GM21723 (cell line): Measurements from ENCODE around the gene SOX10.

ENCODE experiments used
- ATAC-seq: cut with Tn5 transposase; IDR thresholded peaks from one replicate; pipeline ENCODE4 v1.9.1; 2021; ENCODE audit warnings: mild to moderate bottlenecking, moderate library complexity; ENCODE audit not compliant: unreplicated experiment

The SOX10 gene

DNA sequence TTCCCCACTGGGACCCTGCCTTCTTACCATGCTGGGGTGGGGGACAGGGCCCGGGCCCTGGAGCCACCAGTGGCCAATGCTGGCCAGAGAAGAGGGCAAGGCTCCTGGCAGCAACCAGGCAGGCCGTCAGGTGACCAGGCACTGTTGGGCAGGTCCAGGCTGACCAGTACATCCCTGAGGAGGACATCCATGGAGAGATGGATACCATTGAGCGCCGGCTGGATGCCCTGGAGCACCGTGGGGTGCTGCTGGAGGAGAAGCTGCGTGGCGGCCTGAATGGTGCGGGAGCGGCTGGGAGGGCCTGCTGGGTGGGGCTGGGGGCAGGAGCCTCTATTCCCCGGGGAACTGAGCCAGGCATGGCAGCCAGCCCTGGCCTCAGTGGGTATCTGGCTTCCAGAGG, 52.0 kb downstream of the SOX10 start:
- ATAC-seq, result no peak

DNA sequence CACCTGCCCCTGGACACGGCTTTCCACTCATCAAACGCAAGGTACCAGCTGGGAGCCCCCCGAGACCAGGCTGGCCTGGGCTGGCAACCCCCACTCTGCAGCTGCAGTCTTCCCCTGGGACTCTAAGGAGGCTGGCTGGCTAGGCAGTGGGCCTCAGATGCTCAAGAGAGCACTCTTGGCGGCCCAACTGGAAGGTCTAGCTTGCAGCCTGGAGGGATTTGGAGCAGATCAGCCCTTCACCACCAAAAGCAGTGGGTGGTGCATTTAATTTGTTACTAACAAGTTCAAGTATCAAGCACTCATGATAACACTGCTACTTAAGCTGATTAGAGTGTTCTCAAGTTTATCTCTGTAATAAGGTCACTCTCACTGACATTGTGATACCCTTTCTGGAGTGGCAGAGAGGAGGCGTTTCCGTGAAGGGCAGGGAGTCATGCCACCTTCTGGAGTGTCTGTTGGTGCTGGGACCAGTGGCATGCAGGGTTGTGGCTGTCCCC, 52.4 kb downstream of the SOX10 start:
- no peak for ATAC-seq

DNA sequence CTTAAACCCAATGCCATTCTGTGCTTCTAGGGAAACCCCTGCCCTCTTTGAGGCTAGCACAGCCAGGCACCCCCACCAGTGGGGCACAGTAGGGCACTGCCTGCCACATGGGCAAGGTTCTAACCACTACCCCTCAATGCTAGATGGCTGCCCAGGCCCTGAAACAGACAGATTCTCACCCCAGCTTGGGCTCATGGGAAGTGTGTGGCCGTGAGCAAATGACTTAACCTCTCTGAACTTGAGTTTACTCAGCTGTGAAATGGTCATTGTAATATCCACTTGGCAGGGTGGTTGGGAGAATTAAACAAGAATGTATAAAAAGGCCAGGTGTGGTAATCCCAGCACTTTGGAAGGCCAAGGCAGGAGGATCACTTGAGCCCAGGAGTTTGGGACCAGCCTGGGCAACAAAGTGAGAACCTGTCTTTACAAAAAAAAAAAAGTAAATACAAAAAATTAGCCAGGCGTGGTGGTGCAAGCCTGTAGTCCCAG, 53.4 kb downstream of the SOX10 start:
- no peak for ATAC-seq

DNA sequence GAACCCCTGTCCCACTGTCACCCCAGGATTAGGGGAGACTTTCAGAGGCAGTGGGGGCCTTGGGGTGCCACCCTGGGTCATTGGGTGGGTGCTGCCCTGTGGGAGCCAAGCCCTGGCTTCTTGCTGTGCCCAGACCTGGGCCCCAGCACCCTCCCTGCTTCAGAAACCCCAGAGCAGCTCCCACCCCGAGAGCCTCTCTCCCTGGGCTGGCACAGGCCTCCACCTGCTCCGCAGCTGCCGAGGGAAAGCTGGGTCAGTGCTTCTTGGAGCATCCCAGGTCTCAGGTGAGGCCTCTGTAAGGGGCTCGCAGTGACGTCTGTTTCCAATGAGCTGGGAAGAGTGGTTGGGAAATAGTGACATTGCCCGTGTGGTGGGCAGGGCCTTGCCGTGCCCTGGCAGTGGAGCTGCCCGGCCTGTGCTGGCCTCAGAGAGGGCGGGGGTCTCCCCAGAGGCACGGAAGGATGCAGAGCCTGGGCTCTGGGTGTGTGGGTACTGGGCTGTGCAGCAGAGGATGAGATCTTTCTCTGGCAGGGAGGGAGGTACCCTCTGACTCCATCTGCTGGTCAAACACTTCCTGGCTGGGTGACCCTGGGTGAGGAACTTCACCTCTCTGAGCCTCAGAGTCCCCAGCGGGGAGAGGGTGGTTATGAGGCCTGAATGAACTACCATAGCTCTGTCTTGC, 53.9 kb downstream of the SOX10 start:
- ATAC-seq, result no peak

DNA sequence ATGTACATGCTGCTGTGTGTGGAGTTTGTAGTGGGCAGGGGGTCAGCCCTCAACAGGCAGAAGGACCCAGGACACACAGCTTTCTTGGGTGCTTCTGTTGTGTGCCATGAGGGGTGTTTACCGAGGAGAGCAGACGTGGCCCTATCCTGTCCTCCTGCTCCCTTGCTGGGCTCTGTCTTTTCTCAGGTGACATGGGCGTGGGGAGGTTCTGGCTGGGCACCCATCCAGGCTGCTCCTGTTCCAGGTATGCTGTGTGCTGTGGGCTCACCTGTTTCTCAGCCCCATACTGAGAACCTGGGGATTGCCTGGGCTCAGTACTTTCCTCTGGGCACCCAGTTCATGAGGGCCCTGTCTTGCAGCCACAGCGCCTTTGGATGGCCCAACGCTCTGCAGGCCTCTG, 55.0 kb downstream of the SOX10 start:
- ATAC-seq, result no peak

DNA sequence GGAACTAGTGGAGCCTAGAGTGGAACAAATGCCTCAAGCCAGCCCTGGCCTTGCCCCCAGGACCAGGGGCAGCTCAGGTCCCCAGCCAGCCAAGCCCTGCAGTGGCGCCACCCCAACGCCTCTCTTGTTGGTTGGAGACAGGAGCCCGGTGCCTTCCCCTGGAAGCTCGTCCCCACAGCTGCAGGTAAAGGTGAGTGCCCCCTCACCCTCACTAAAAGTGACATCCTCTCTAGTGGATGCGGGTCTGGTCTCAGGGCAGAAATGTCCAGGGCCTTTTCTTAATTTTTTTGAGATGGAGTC, 56.8 kb downstream of the SOX10 start:
- no peak for ATAC-seq

DNA sequence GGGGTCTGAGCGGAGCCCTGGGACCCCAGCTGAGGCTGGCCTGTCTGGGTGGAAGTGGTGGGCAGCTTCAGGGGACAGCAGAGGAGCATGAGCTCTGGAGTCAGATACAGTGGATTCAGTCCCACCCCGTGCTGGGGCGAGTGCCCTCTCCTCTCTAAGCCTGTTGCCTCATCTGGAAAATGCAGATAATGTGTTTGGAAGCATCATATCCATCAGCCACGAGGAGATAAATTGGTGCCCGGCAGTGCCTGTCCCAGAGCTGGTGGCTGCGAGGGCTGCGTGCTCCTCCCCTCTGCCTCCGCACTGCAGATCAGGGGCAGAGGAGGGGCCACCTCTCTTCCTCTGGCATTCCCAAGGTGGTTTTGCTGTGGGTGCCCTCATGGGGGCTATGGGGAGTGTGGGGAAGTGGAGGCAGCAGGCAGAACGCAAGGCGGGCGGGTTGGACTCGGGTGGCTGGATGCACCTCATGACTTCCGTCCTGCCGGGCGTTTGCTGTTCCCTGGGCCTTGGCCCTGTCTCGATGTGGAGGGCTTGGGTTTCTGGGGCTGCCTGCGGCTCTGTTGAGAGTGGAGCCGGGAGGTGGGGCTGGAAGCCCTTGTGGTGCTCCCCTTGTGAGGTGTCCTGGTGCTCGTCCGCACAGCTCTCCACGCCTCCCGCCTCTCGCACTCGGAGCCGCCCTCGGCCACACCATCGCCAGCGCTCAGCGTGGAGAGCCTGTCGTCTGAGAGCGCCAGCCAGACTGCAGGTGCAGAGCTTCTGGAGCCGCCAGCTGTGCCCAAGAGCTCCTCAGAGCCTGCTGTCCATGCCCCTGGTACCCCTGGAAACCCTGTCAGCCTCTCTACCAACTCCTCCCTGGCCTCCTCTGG, 57.4 kb downstream of the SOX10 start:
- ATAC-seq, result no peak

DNA sequence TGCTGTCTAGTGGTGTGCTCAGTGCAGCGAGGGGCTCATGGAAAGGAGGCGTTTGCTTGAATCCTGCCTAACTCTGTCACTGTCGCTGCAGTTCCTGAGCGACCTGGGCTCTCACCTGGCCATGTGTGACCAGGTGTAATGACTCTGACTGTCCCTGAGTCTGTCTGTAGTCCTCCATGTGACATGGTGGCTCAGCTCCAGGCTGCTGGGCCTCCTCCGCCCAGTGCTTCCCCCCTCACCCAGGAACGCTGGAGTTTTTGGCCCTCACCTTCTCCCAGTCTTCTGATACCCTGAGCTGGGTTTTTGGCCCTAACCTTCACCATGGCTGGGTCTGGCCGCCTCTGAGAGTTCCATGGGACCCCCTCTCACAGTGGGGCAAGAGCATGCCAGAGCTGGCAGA, 58.0 kb downstream of the SOX10 start:
- ATAC-seq, result no peak

DNA sequence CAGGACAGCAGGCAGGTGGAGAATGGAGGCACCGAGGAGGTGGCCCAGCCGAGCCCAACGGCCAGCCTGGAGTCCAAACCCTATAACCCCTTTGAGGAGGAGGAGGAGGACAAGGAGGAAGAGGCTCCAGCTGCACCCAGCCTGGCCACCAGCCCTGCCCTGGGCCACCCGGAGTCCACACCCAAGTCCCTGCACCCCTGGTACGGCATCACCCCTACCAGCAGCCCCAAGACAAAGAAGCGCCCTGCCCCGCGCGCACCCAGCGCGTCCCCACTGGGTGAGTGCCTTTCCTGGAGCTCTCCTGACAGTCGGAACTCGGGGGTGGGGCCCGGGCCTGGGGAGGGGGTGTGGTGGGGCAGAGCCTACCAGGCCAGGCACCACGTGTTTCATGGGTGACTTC, 58.6 kb downstream of the SOX10 start:
- no peak for ATAC-seq

DNA sequence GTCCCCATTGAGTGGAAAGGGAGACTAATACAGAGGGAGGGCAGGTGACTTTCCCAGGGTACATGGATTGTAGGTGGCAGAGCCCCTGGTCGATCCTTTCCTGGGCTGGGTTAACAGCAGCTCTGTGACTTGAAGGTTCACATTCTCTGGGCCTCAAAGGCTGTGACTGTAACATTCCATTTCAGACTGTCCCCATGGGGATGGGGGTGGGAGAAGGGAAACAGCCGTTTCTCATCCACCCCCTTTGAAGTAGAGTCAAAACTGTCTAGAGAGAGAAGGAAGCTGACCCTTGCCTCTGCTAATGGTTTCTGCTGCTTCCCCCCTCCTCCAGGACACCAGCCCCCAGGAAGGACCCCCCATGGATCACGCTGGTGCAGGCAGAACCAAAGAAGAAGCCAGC, 59.0 kb downstream of the SOX10 start:
- no peak for ATAC-seq

DNA sequence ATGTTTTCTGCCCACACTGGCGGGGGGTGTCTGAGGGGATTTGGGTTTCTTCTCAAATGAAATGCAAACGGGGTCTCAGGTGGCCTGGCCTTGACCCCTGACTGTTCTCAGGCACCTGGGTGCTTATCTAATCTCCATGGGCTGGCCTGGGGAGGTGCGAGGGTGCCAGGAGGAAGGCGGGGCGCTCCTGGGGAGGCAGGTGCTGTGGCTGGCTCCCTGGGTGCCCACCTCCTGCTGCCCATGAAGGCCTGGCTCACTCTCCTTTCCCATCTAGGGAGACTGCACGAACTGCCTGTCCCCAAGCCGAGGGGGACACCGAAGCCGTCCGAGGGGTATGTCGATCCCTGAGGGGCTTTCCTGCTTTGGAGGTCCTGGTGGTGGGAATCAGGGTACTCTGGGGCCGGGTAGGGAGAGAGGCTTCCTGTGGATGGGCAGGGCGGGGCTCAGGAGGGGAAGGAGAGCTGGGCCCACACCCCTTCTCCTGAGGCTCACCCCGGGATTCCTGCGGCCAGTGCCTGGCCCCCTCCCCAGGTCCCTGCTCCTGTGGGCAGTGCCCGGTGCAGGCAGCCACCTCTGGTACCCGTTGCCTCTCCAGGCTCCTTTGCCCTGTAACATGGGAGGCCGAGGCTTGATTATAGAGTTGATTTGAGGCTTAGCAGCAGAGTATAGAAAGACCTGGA, 59.8 kb downstream of the SOX10 start:
- ATAC-seq, result no peak

DNA sequence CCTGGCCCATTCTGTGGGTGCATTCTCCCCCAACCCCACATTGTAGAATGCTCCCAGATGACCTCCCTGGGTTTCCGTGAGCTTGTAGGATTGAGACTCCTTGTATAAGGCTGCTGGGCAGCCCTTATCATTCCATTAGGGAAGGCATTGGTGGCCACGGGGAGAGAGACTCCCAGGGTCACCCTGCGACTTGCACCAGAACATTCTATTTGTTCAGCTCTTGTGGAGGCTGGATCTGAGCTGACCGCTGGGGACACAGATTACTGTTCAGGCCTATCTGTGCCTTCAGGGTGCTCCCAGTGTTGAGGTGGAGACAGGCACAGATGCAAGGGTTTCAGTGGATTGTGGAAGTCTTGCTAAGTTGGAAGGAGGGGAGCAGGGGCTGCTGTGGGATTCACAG, 60.4 kb downstream of the SOX10 start:
- ATAC-seq, result no peak
